PC-9 (cell line): ENCODE results near the gene LY86. TPM values are rescaled to one million over a fixed set of nuclear protein-coding genes. Genes with fewer than 3 reads are reported as not detected.

Source experiments
- BruUV-seq: library from RNA; stranded (reverse); fragments of 400-500 nt; replicated peaks from 2 replicates; lab custom pipeline; 2021; lab: Mats Ljungman, UMichigan
- CTCF ChIA-PET: fragments of 300-600 bp; sonication (Branson Sonifier 250); formaldehyde crosslinking; loops from one replicate; lab custom pipeline; 2022; ENCODE audit warnings: antibody characterized with exemption; lab: Charles Lee
- POLR2A ChIA-PET: fragments of 300-600 bp; sonication (Branson Sonifier 250); formaldehyde crosslinking; loops from one replicate; lab custom pipeline; 2022; ENCODE audit warnings: antibody characterized with exemption; ENCODE audit not compliant: unreplicated experiment; lab: Charles Lee
- DNase-seq, 2 experiments: peaks; one replicate each; pipeline versions ENCODE4 v3.0.0 to v3.0.0-alpha.2; 2015 to 2022; ENCODE audit warnings: mixed read lengths in 1 of 2
- H2AFZ ChIP-seq: fragments of 200-600 bp; sonication (generic); 2 replicates; pipeline ENCODE4 v1.8.1; 2017; ENCODE audit warnings: antibody characterized with exemption
- H3F3A ChIP-seq: fragments of 200-600 bp; sonication (generic); 2 replicates; pipeline ENCODE4 v1.8.1; 2017; ENCODE audit warnings: antibody characterized with exemption, mild to moderate bottlenecking, low read depth; ENCODE audit not compliant: insufficient read depth
- H3K27ac ChIP-seq: fragments of 200-600 bp; sonication (generic); 2 replicates; pipeline ENCODE4 v1.6.1; 2016; ENCODE audit warnings: mixed run types
- H3K27me3 ChIP-seq: fragments of 200-600 bp; sonication (generic); 2 replicates; pipeline ENCODE4 v1.6.1; 2016; ENCODE audit warnings: low read depth, mixed run types; ENCODE audit not compliant: insufficient read depth
- H3K36me3 ChIP-seq: fragments of 200-600 bp; sonication (generic); 2 replicates; pipeline ENCODE4 v1.6.1; 2016; ENCODE audit warnings: low read depth, mixed run types
- H3K4me1 ChIP-seq: fragments of 200-600 bp; sonication (generic); replicated peaks from 2 replicates; pipeline ENCODE4 v1.6.1; 2016; ENCODE audit warnings: mixed run types; ENCODE audit not compliant: insufficient read depth
- H3K4me2 ChIP-seq: fragments of 200-600 bp; sonication (generic); 2 replicates; pipeline ENCODE4 v1.6.1; 2017; ENCODE audit warnings: mixed run types
- H3K4me3 ChIP-seq: fragments of 200-600 bp; sonication (generic); 2 replicates; pipeline ENCODE4 v1.6.1; 2016; ENCODE audit warnings: mixed run types
- H3K79me2 ChIP-seq: fragments of 200-600 bp; sonication (generic); 2 replicates; pipeline ENCODE4 v1.6.1; 2017; ENCODE audit warnings: low read depth, mixed run types
- H3K9me2 ChIP-seq: fragments of 200-600 bp; sonication (generic); 2 replicates; pipeline ENCODE4 v1.8.1; 2017; ENCODE audit warnings: mild to moderate bottlenecking; ENCODE audit not compliant: insufficient read depth
- H3K9me3 ChIP-seq: fragments of 200-600 bp; sonication (generic); 2 replicates; pipeline ENCODE4 v1.8.1; 2016; ENCODE audit warnings: low read depth; ENCODE audit not compliant: insufficient read depth
- H4K20me1 ChIP-seq: fragments of 200-600 bp; sonication (generic); 2 replicates; pipeline ENCODE4 v1.8.1; 2017; ENCODE audit not compliant: insufficient read depth
- EZH2 ChIP-seq: fragments of 200-600 bp; sonication (generic); IDR thresholded peaks from 2 replicates; pipeline ENCODE4 v1.8.0; 2017; ENCODE audit warnings: antibody characterized with exemption, low read depth
- intact Hi-C: fragments of 100-400 bp; cut with micrococcal nuclease; formaldehyde crosslinking; loops from one replicate; pipeline ENCODE4 v1.10.0; 2022; ENCODE audit not compliant: unreplicated experiment
- total RNA-seq: library from RNA; stranded (reverse); gene quantifications from 2 replicates; pipeline ENCODE4 v1.2.3, GENCODE V29; 2021
- TF ChIP-seq, protein P1 (sequence below): fragments of 200-600 bp; sonication (generic); conservative IDR thresholded peaks from 2 replicates; pipeline ENCODE4 v1.6.1; 2017; ENCODE audit warnings: mixed run types, antibody characterized with exemption, mild to moderate bottlenecking, moderate library complexity

LY86 gene
- total RNA-seq, 1 experiment from 2014 or later = not detected

DNA sequence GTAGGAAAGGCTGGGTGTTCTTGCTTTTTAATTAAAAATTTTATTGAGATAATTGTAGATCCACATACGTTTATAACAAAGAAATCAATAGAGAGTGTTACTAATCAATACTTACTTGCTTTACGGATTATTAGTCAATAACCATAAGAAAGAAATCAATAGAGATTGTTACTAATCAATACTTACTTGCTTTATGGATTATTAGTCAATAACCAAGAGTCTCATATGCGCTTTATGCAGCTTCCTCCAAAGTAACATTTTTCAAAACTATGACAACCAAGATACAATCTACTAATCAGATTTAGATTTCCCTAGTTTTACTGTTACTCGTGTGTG is 31.0 kb upstream of the LY86 start:
- CTCF ChIA-PET = no interaction called here
- POLR2A ChIA-PET = no interaction called here
- BruUV-seq = no TSS peak
- no peak overlapping the region for H3K27ac ChIP-seq
- no peaks in the 10 kb centered on the region for H3K9me3 ChIP-seq
- no peaks in the 10 kb centered on the region for H4K20me1 ChIP-seq
- intact Hi-C loops = loop anchor here (5.0 kb wide), 1 partner anchor 1060 kb away; no protein-coding TSS in a partner anchor
- no peaks in the 10 kb centered on the region for H3K9me2 ChIP-seq
- no peaks in the 10 kb centered on the region for H3K79me2 ChIP-seq
- H3K4me3 ChIP-seq = no peak overlapping the region
- no peaks in the 10 kb centered on the region for H3K4me1 ChIP-seq
- H3K4me2 ChIP-seq = no peak overlapping the region
- no peak overlapping the region for H2AFZ ChIP-seq
- peaks cover 5% of the 10 kb centered on the region; the same call in 1 of the 2 replicates for H3K27me3 ChIP-seq
- H3F3A ChIP-seq = no peaks in the 10 kb centered on the region
- DNase-seq = no peak
- TF ChIP-seq EZH2 = no peak
- TF ChIP-seq, protein P1, sequence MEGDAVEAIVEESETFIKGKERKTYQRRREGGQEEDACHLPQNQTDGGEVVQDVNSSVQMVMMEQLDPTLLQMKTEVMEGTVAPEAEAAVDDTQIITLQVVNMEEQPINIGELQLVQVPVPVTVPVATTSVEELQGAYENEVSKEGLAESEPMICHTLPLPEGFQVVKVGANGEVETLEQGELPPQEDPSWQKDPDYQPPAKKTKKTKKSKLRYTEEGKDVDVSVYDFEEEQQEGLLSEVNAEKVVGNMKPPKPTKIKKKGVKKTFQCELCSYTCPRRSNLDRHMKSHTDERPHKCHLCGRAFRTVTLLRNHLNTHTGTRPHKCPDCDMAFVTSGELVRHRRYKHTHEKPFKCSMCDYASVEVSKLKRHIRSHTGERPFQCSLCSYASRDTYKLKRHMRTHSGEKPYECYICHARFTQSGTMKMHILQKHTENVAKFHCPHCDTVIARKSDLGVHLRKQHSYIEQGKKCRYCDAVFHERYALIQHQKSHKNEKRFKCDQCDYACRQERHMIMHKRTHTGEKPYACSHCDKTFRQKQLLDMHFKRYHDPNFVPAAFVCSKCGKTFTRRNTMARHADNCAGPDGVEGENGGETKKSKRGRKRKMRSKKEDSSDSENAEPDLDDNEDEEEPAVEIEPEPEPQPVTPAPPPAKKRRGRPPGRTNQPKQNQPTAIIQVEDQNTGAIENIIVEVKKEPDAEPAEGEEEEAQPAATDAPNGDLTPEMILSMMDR = no peak
- no peaks in the 10 kb centered on the region for H3K36me3 ChIP-seq

DNA sequence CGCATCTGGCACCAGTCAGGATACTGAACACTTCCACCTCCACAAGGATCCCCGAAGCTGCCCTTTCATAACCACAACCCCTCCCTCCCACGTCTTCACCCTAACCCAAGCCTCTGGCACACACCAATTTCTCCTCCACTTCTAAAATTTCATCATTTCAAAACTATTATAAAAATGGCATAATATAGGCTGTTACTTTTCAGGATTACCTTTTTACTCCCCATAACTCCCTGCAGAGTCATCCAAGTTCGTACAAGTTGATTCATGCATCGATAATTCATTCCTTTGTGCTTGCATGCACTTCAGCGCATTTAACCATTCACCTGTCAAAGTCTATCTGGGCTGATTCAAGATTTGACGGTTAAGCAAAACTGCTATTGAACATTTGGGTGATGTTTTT is 30.6 kb upstream of the LY86 start:
- POLR2A ChIA-PET = no interaction called here
- H3F3A ChIP-seq = no peaks in the 10 kb centered on the region
- peaks cover 5% of the 10 kb centered on the region; the same call in 1 of the 2 replicates for H3K27me3 ChIP-seq
- H4K20me1 ChIP-seq = no peaks in the 10 kb centered on the region
- H3K9me2 ChIP-seq = no peaks in the 10 kb centered on the region
- H2AFZ ChIP-seq = no peak overlapping the region
- H3K9me3 ChIP-seq = no peaks in the 10 kb centered on the region
- H3K4me3 ChIP-seq = no peak overlapping the region
- CTCF ChIA-PET = no interaction called here
- H3K4me2 ChIP-seq = no peak overlapping the region
- no peak for DNase-seq
- H3K79me2 ChIP-seq = no peaks in the 10 kb centered on the region
- no TSS peak for BruUV-seq
- no peaks in the 10 kb centered on the region for H3K36me3 ChIP-seq
- intact Hi-C loops = loop anchor here (5.0 kb wide), 1 partner anchor 1059 kb away; no protein-coding TSS in a partner anchor
- H3K27ac ChIP-seq = no peak overlapping the region
- TF ChIP-seq, protein P1 = no peak
- no peak for TF ChIP-seq EZH2
- H3K4me1 ChIP-seq = no peaks in the 10 kb centered on the region

DNA sequence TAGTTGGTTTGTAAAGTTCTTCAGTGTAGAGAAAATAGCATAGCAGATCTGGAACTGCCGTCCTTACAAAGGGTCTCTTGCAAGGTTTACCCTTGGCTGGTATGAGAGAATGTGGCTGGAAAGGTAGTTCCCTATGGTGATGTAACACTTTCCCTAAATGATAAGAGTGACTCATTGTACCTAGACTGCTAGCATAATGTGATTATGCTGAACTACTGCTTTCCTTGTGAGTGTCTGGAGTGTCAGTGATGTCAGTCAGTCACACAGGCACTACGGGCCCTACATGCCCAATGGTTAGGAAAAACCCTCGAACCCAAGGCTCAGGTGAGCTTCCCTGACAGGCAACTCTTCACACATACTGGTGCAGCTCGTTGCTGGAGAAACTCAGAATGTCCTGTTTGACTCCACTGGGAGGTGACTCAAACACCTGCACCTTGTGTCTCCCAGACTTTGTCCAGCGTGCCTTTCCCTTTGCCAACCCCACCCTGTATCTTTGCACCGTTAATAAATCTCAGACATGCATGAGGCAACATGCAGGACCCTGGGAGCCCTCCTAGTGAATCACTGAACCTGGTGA is 28.4 kb upstream of the LY86 start:
- Histone ChIP-seq H3K9me3 (no peaks in the 10 kb centered on the region), H2AFZ (no peak overlapping the region), H3K9me2 (no peaks in the 10 kb centered on the region), H3K79me2 (no peaks in the 10 kb centered on the region), H3F3A (no peaks in the 10 kb centered on the region), H3K27me3 (0 out of 2 replicates have a peak, but pooled peaks cover 2% of the 10 kb centered on the region), H3K4me2 (no peak overlapping the region), H4K20me1 (no peaks in the 10 kb centered on the region), H3K4me3 (no peak overlapping the region), H3K27ac (no peak overlapping the region), H3K36me3 (no peaks in the 10 kb centered on the region), H3K4me1 (no peaks in the 10 kb centered on the region)
- no peak for TF ChIP-seq EZH2
- POLR2A ChIA-PET = interaction anchor here (0.6 kb wide), 1 partner anchor 1525 kb away, joined by 5 read pairs; no protein-coding TSS in a partner anchor
- CTCF ChIA-PET = no interaction called here
- BruUV-seq = no TSS peak
- intact Hi-C loops = loop anchor here (5.0 kb wide), 1 partner anchor 1057 kb away; no protein-coding TSS in a partner anchor
- DNase-seq = no peak
